ENCODE measurements around the gene TRAPPC12. TPM values are rescaled to one million over a fixed set of nuclear protein-coding genes. Genes with fewer than 3 reads are reported as not detected.

TRAPPC12 gene
- total RNA-seq, 4 donors from 2014 or later, result 52.2 to 90.7 (median 77.6) TPM

DNA sequence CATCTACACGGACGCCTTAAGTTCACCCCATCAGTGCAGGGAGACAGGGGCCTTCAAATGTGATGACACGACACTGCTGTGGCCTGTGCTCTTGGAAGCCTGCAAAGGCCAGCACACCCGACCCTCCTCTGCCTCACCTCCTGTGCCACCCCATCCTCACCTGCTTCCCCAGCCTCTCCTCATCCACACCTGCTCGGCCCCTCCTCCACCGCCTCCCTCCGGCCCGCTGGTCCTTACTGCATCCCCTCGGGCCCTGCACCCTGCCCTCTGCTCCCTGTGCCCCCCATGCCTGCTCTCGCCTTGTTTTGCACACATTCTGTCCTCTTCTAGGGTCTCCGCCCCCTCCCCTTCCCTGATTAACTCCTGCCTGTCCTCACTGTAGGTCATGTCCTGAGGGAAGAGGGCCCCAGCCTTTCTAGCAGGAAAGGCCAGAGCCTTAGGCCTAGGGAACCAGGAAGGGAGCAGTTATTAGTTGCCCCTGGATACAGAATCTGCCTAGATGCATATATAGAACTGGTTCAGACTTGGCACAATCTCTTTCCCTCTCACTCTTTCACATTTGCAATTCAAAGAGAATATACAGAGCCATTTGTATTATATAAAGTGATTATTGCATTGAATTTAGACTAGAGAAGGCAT lies 39.4 kb downstream of the TRAPPC12 start:
- ATAC-seq, result no peak
- Histone ChIP-seq H3K27ac (no peak overlapping the region), H3K9me3 (no peaks in the 10 kb centered on the region), H3K4me3 (no peak overlapping the region), H3K27me3 (no peaks in the 10 kb centered on the region), H3K36me3 (peaks cover 0 to 70% of the 10 kb centered on the region in 2 donors), H3K4me1 (peaks cover 0 to 29% (median 0%) of the 10 kb centered on the region in 3 donors)
- TF ChIP-seq POLR2A (IDR thresholded peaks at IDR 0.05) (no peak), EP300 (IDR thresholded peaks at IDR 0.05) (no peak), POLR2AphosphoS5 (IDR thresholded peaks at IDR 0.05) (no peak)
- TF ChIP-seq, protein P1, sequence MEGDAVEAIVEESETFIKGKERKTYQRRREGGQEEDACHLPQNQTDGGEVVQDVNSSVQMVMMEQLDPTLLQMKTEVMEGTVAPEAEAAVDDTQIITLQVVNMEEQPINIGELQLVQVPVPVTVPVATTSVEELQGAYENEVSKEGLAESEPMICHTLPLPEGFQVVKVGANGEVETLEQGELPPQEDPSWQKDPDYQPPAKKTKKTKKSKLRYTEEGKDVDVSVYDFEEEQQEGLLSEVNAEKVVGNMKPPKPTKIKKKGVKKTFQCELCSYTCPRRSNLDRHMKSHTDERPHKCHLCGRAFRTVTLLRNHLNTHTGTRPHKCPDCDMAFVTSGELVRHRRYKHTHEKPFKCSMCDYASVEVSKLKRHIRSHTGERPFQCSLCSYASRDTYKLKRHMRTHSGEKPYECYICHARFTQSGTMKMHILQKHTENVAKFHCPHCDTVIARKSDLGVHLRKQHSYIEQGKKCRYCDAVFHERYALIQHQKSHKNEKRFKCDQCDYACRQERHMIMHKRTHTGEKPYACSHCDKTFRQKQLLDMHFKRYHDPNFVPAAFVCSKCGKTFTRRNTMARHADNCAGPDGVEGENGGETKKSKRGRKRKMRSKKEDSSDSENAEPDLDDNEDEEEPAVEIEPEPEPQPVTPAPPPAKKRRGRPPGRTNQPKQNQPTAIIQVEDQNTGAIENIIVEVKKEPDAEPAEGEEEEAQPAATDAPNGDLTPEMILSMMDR (IDR thresholded peaks at IDR 0.05), result no peak
- 61 to 87% methylated on average over 6 to 8 of the region's 11 CpGs for WGBS, 2 donors (ENCODE audit: low coverage in 1 of 2)

DNA sequence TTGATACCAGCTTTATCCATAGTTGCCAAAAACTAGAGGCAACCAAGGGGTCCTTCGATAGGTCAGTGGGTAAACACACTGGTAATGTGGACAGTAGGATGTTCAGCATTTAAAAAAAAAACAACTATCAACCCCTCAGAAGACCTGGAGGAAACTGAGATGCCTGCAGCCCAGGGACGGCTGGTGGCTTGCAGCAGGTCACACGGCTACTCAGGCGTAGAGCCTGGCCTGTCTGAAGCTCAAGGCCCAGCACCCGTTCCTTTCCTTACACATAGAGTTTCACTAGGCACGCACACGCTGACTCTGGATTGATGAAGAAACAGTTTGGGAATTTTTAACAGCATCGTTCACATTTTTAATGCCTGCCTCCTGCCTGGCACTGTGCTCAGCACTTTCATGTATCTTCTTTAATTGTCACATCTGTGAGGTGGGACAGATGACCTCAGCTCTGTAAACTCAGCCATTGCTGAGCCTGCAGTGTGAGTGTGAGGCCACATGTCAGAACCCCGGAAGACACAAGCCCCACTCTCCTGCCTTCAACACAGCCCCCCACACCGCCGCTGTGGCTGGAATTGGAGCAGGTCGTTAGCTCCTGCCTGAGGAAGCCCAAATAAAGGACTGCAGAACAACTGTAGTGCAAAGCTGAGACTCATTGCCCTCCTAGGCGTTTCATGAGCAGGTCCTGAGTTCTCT lies 40.7 kb downstream of the TRAPPC12 start:
- no peaks in the 10 kb centered on the region for H3K9me3 ChIP-seq
- peaks cover 0 to 34% (median 0%) of the 10 kb centered on the region in 3 donors for H3K4me1 ChIP-seq
- ATAC-seq, result no peak
- H3K27ac ChIP-seq, result peak overlapping the region in 3 of 4 donors; percentile 14 to 67 (median 50)
- WGBS, 2 donors (ENCODE audit: low coverage in 1 of 2), result 51 to 53% methylated on average over 5 to 7 of the region's 13 CpGs
- TF ChIP-seq, protein P1 (IDR thresholded peaks at IDR 0.05), result no peak
- TF ChIP-seq EP300 (IDR thresholded peaks at IDR 0.05), result no peak
- TF ChIP-seq POLR2A (IDR thresholded peaks at IDR 0.05), result no peak
- no peak for TF ChIP-seq POLR2AphosphoS5 (IDR thresholded peaks at IDR 0.05)
- no peaks in the 10 kb centered on the region for H3K27me3 ChIP-seq
- H3K4me3 ChIP-seq, result no peak overlapping the region
- peaks cover 0 to 69% of the 10 kb centered on the region in 2 donors for H3K36me3 ChIP-seq

DNA sequence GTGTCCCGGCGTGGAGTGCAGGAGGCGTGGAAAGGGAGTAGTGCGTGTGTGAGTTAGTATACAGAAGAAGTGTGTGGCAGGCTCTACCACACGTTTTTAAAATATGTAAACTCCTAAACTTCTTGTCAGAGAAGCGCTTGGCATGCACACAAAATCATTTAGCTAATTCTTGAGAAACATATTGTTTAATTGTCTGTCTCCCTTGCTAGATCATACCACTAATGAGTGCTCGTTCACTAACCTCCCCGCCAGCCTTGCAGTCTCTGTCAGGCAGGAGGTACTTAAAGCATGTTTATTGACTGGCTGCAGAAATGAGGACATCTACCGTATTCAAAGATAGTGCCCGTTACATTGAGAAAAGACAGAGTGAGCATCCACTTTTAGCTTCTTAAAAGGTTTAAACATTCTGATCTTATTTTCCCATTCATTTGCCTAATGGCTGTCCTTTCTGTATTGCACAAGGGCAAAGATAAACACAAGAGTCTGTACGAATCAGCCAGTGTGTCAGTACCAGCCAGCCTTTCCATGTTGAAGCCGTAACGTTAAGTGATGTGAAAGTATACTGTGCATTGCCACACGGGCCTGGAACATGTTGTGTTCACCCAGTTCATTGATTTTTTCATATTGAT lies 41.4 kb downstream of the TRAPPC12 start:
- Histone ChIP-seq H3K4me3 (no peak overlapping the region), H3K27me3 (no peaks in the 10 kb centered on the region), H3K36me3 (peaks cover 0 to 71% of the 10 kb centered on the region in 2 donors), H3K27ac (peak overlapping the region in 3 of 4 donors; percentile 14 to 67 (median 50)), H3K4me1 (peaks cover 0 to 34% (median 0%) of the 10 kb centered on the region in 3 donors), H3K9me3 (no peaks in the 10 kb centered on the region)
- TF ChIP-seq EP300 (IDR thresholded peaks at IDR 0.05), result no peak
- no peak for TF ChIP-seq POLR2AphosphoS5 (IDR thresholded peaks at IDR 0.05)
- WGBS, 2 donors (ENCODE audit: low coverage in 1 of 2), result 34 to 36% methylated on average over 8 to 14 of the region's 14 CpGs
- ATAC-seq, result peak; percentile 74

DNA sequence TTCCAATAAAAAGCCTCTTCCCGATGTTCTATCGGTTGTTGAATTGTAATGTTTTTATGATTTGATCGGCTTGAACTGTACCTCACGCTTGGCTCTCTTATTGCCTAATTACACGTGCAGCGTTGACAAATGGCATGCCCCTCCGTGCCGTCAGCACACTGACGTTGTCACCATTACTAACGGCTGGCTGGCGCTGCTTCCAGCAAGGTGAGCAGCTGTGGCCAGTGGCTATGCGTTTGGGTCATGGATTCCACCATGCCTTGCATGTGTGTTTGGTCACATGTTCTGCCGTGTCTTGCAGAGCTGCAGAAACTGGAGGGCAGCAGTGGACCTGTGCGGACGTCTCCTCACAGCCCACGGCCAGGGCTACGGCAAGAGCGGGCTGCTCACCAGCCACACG lies 42.1 kb downstream of the TRAPPC12 start:
- TF ChIP-seq POLR2A (IDR thresholded peaks at IDR 0.05), result no peak
- TF ChIP-seq, protein P1 (IDR thresholded peaks at IDR 0.05), result no peak
- TF ChIP-seq EP300 (IDR thresholded peaks at IDR 0.05), result no peak
- no peaks in the 10 kb centered on the region for H3K27me3 ChIP-seq
- H3K27ac ChIP-seq, result no peak overlapping the region
- peaks cover 0 to 34% (median 0%) of the 10 kb centered on the region in 3 donors for H3K4me1 ChIP-seq
- no peak overlapping the region for H3K4me3 ChIP-seq
- H3K9me3 ChIP-seq, result no peaks in the 10 kb centered on the region
- ATAC-seq, result no peak
- whole genome bisulfite sequencing, 2 donors (ENCODE audit: low coverage in 1 of 2), result 76 to 91% methylated on average over 11 to 12 of the region's 19 CpGs
- peaks cover 0 to 74% of the 10 kb centered on the region in 2 donors for H3K36me3 ChIP-seq

DNA sequence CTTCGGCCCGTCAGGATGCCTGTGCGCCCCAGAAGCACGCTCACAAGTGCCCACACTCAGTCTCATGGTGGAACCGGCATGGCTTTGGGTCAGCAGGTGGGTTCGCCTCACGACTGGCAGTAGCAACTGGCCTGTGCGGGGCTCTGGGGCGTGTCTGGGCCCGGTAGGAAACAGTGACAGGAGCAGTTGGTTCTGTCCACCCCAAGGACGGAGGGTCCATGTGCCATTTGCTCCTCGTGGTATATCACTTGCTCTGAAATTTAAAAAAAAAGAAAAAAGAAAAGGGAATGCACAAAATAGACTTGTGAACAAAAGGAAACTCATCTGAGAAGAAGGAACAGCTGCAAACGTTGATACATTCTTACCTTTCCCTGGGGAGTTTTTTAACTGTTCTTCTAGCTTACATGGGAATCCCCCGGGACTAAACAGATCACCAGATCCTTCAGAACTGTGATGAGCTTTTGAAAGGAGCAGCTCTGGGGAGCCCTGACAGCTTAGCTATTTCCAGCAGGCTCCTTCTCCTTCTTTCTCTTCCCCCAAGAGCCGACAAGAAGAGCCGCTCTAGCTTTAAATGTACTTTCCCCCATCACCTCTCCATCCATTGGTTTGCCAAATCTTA lies 42.8 kb downstream of the TRAPPC12 start:
- Histone ChIP-seq H3K36me3 (peaks cover 0 to 78% of the 10 kb centered on the region in 2 donors), H3K9me3 (no peaks in the 10 kb centered on the region)
- no peak for ATAC-seq

More for the DNA sequence above, 42.8 kb downstream of the TRAPPC12 start:
- Histone ChIP-seq H3K27me3 (no peaks in the 10 kb centered on the region), H3K4me1 (peaks cover 0 to 34% (median 0%) of the 10 kb centered on the region in 3 donors), H3K4me3 (no peak overlapping the region), H3K27ac (no peak overlapping the region)
- WGBS, 2 donors (ENCODE audit: low coverage in 1 of 2), result 75 to 91% methylated on average over 10 to 14 of the region's 16 CpGs
- TF ChIP-seq POLR2A (IDR thresholded peaks at IDR 0.05) (no peak), POLR2AphosphoS5 (IDR thresholded peaks at IDR 0.05) (no peak), EP300 (IDR thresholded peaks at IDR 0.05) (no peak)
- TF ChIP-seq, protein P1 (IDR thresholded peaks at IDR 0.05), result no peak

Measured in gastroesophageal sphincter (tissue), 4 donors.